HL-60 (cell line): ENCODE data around the gene NFASC.

ENCODE experiments used
- DNase-seq, 2 experiments: peaks; one replicate each; pipeline ENCODE4 v3.0.0-alpha.2; 2010 to 2020; ENCODE audit warnings: low read depth in 1 of 2, low spot score in 1 of 2
- H3K27ac ChIP-seq: fragments of 250-450 bp; sonication (Bioruptor Pico); replicated peaks from 2 replicates; pipeline ENCODE4 v1.5.1; 2020; ENCODE audit warnings: mild to moderate bottlenecking, moderate library complexity
- H3K27me3 ChIP-seq: fragments of 250-450 bp; sonication (Bioruptor Pico); 2 replicates; pipeline ENCODE4 v1.5.1; 2021; ENCODE audit warnings: mild to moderate bottlenecking, moderate library complexity; ENCODE audit not compliant: insufficient read depth, poor library complexity, severe bottlenecking
- H3K4me3 ChIP-seq: replicated peaks from 2 replicates; pipeline ENCODE4 v1.5.1; 2011; ENCODE audit warnings: mild to moderate bottlenecking, control low read depth, low read length; ENCODE audit not compliant: insufficient read depth
- CTCF ChIP-seq: IDR thresholded peaks from one replicate; pipeline ENCODE4 v1.5.1; 2011; ENCODE audit warnings: low read length, control low read depth, inconsistent platforms; ENCODE audit not compliant: insufficient read depth
- GABPA ChIP-seq: IDR thresholded peaks from 2 replicates; pipeline ENCODE4 v1.6.1; 2012; ENCODE audit warnings: low read depth
- POLR2AphosphoS5 ChIP-seq: IDR thresholded peaks from 2 replicates; pipeline ENCODE4 v1.6.1; 2012; ENCODE audit warnings: low read depth
- SPI1 ChIP-seq: IDR thresholded peaks from 2 replicates; pipeline ENCODE4 v1.6.1; 2012; ENCODE audit warnings: low read depth, mild to moderate bottlenecking, borderline replicate concordance
- TF ChIP-seq, protein P1 (sequence below): IDR thresholded peaks from 2 replicates; pipeline ENCODE4 v1.6.1; 2012; ENCODE audit warnings: low read depth; ENCODE audit not compliant: insufficient replicate concordance

NFASC gene

DNA sequence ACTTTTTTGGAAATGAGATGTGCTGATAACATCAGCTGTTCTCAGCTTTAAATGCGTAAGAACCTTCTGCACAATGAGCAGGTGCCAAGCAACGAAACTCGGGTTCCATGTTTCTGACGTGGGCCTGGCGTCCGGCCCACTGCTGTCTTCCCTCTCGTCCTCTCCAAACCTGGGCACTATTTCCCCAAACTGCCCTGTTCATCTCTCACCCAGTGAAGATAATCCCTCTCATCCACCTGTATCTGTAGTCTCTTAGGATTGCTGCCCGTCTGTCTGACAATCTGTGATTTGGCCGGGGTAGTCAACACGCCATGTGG lies 122.3 kb downstream of the NFASC start:
- Histone ChIP-seq H3K4me3 (no peak overlapping the region), H3K27me3 (no peaks in the 10 kb centered on the region), H3K27ac (peak overlapping the region; percentile 84)
- TF ChIP-seq, protein P1, sequence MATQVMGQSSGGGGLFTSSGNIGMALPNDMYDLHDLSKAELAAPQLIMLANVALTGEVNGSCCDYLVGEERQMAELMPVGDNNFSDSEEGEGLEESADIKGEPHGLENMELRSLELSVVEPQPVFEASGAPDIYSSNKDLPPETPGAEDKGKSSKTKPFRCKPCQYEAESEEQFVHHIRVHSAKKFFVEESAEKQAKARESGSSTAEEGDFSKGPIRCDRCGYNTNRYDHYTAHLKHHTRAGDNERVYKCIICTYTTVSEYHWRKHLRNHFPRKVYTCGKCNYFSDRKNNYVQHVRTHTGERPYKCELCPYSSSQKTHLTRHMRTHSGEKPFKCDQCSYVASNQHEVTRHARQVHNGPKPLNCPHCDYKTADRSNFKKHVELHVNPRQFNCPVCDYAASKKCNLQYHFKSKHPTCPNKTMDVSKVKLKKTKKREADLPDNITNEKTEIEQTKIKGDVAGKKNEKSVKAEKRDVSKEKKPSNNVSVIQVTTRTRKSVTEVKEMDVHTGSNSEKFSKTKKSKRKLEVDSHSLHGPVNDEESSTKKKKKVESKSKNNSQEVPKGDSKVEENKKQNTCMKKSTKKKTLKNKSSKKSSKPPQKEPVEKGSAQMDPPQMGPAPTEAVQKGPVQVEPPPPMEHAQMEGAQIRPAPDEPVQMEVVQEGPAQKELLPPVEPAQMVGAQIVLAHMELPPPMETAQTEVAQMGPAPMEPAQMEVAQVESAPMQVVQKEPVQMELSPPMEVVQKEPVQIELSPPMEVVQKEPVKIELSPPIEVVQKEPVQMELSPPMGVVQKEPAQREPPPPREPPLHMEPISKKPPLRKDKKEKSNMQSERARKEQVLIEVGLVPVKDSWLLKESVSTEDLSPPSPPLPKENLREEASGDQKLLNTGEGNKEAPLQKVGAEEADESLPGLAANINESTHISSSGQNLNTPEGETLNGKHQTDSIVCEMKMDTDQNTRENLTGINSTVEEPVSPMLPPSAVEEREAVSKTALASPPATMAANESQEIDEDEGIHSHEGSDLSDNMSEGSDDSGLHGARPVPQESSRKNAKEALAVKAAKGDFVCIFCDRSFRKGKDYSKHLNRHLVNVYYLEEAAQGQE = no peak
- TF ChIP-seq GABPA (no peak), SPI1 (no peak), CTCF (no peak), POLR2AphosphoS5 (no peak)
- no peak for DNase-seq

DNA sequence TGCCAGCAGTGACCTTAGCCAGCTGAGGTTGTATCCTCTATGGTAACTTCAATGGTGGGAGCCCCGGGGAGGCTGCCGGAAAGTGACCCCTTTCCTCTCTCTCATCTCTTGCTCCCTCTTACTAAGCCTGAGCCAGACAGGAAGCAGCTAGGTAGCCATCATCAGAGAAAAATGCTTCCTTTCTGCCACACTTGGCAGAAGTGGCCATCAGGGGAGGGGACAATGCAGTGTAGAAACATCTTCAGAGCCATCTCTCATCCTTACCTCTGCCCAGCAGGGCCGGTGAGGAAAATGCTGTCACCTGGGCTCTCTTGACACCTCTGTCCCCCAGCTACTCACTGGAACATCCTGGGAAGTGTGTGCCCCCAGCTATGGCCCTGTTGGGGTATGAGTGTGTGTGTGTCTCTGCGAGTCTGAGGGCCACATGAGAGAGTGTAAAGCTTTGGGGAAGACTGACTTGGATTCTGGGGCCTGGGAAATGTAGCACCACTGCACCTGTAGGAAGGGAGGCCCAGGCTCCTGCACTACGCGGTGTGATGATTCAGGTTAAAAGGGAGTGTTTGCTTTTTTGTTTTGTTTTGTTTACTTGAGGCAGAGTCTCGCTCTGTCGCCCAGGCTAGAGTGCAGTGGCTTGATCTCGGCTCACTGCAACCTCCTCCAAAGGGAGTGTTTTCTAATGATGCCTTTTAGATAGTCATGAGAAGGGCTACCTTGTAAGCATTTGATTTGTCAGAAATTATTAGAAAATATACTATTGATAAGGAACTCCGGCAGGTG lies 123.6 kb downstream of the NFASC start:
- no peaks in the 10 kb centered on the region for H3K27me3 ChIP-seq

DNA sequence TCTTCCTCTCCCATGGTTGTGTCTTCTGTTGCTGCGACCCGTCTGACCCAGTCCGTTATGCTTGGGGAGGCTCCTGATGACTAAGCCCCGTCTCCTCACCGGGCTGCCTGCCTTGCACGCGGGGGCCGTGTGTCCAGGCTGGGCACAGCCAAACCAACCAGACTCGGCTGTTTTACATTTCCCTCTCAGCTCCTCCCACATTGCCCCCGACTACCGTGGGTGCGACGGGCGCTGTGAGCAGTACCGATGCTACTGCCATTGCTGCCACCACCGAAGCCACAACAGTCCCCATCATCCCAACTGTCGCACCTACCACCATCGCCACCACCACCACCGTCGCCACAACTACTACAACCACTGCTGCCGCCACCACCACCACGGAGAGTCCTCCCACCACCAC lies 126.3 kb downstream of the NFASC start:
- Histone ChIP-seq H3K4me3 (no peak overlapping the region), H3K27ac (no peak overlapping the region), H3K27me3 (no peaks in the 10 kb centered on the region)
- no peak for DNase-seq
- TF ChIP-seq GABPA (no peak), SPI1 (no peak), POLR2AphosphoS5 (no peak), CTCF (no peak)
- TF ChIP-seq, protein P1 = no peak

More for the DNA sequence above, 123.6 kb downstream of the NFASC start:
- no peak for DNase-seq
- no peak overlapping the region for H3K27ac ChIP-seq
- no peak overlapping the region for H3K4me3 ChIP-seq
- no peak for TF ChIP-seq CTCF
- TF ChIP-seq SPI1 = no peak
